GM20000 (cell line): ENCODE measurements around the gene CACNA1B.

ENCODE experiments used
- DNase-seq: peaks from one replicate; pipeline ENCODE4 v3.0.0; 2012; ENCODE audit warnings: low spot score
- TF ChIP-seq, protein P1 (sequence below): IDR thresholded peaks from 2 replicates; pipeline ENCODE4 v1.5.1; 2012; ENCODE audit warnings: mild to moderate bottlenecking, control low read depth; ENCODE audit errors: extremely low read depth, missing control alignments

Gene CACNA1B

DNA sequence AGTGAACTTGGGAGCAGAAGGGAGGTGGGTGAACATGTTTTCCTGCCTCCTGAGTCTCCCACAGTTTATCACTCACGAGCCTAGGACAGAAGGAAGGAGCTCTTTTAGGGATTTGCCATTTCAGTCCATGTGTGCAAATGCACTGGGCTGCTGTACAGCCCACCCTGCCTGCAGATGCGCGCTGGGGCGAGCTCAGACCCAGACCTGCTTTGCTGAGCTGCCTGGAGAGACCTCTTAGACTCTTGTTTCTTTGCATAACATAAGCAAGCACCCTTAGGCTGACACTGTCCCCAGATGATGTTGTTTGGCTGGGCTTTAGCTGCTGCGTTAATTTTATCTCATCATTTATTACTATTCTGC lies 199.0 kb downstream of the CACNA1B start:
- TF ChIP-seq, protein P1, sequence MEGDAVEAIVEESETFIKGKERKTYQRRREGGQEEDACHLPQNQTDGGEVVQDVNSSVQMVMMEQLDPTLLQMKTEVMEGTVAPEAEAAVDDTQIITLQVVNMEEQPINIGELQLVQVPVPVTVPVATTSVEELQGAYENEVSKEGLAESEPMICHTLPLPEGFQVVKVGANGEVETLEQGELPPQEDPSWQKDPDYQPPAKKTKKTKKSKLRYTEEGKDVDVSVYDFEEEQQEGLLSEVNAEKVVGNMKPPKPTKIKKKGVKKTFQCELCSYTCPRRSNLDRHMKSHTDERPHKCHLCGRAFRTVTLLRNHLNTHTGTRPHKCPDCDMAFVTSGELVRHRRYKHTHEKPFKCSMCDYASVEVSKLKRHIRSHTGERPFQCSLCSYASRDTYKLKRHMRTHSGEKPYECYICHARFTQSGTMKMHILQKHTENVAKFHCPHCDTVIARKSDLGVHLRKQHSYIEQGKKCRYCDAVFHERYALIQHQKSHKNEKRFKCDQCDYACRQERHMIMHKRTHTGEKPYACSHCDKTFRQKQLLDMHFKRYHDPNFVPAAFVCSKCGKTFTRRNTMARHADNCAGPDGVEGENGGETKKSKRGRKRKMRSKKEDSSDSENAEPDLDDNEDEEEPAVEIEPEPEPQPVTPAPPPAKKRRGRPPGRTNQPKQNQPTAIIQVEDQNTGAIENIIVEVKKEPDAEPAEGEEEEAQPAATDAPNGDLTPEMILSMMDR, result no peak
- no peak for DNase-seq

DNA sequence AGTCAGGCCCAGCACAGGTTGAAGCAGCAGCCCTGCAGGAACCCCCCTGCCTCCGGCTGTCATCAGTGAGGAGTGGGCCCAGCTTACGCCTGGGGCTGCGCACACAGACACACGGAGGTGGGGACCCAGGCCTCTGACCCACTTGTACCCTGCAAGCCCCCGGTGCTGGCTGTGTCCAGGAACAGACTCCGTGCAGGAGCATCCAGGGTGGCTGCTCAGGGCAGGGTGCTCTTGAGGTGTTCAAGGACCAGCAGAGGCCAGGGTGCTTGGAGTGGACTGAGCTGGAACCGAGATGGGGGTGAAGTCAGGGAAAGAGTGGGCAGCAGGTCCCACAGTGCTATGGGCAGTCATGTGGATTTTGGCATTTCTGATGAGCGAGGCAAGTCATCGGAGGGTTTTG lies 199.5 kb downstream of the CACNA1B start:
- TF ChIP-seq, protein P1, result no peak

DNA sequence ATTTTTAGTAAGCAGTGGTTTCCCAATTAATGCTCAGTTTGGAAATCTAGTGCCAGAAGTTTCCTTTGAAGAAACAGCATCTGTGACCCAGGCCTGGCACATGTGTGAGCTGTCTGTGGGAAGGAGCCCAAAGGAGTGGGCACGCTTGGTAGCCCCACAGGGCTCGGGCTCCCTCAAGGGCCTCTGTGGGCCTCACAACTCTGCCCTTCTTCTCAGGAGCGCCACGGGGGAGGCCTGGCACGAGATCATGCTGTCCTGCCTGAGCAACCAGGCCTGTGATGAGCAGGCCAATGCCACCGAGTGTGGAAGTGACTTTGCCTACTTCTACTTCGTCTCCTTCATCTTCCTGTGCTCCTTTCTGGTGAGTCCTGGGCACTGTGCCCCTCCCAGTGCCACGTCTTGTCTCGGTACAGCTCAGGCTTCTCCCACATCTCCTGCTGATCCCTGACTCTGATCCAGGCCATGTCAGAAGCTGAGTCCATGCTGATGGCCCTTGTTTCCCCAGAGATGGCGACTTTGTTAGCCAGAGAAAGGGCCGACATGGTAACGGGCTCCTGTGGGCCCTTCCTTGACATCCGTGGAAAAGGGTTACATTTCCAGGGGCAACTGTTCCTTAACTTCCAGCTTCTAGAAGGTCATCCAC lies 200.4 kb downstream of the CACNA1B start:
- DNase-seq, result no peak
- TF ChIP-seq, protein P1, result no peak

More for the DNA sequence above, 199.5 kb downstream of the CACNA1B start:
- no peak for DNase-seq

DNA sequence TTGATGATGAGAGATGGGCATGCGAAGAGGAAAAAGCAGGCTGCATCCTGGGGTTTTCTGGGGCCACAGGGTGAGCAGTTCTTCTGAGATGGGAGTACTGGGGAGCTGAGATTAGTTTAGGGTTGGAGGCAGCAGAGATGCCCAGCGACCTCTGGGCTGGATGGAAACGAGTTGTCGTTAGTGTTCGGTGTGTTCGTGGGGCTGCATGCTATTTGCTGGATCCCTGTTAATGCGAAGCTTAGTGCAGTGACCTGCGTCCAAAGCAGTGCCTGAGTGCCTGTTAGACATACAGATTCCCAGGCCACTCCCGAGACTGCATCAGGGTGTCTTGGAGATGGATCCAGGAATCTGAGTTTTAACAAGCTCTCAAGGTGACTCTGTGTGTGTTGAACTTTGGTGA lies 201.3 kb downstream of the CACNA1B start:
- TF ChIP-seq, protein P1, result no peak

DNA sequence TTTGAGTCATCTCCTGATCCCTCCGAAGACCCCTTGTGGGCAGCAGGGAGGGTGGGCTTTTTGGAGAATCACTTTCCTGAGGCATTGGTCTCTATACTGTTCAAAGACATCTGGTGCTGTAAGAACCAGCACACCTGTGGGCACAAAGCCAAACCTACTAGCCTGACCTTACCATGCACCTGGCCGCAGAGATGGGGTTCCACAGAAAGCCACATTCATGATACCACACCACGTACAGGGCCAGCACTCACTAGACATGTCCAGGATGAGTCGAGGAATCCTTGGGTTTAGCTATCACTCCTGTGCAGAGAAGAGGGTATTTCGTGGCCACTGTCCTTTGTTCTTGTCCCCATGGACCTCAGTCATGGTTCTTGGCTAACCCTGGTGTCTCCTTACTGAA lies 203.4 kb downstream of the CACNA1B start:
- TF ChIP-seq, protein P1, result no peak
- no peak for DNase-seq

More for the DNA sequence above, 201.3 kb downstream of the CACNA1B start:
- DNase-seq, result no peak

DNA sequence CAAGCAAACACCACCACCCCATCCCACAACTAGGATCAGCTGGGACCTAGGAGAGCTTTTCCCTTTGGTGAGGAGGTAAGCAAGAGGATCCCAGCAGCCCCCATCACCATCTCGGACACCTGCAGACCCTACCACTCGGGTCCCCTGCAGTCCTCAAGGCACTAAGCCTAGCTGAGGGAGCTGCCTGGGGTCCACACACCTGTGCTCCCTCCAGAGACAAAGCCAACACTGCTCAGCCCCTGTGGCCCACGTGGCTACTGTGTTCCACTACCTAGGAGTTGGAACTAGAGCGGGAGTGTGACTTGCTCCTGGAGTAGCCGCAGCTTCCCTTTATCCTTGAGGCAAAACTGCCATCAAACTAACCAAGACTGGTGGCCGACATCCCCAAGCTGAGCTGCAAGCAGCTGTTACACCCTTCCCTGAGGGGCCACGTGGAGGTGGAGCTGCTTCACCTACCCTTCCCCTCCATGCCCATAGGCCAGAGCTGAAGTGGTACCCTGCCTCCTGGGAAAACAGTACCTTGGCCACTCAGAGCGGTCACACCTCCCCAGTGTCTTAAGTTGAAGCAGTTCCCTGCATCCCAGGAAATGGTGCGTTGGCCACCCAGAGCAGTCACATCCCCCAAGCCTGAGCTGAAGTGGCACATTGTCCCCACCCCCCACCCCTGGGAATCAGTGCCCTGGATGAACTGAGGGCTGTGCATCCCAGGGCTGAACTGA lies 205.5 kb downstream of the CACNA1B start:
- TF ChIP-seq, protein P1, result no peak
- DNase-seq, result no peak

DNA sequence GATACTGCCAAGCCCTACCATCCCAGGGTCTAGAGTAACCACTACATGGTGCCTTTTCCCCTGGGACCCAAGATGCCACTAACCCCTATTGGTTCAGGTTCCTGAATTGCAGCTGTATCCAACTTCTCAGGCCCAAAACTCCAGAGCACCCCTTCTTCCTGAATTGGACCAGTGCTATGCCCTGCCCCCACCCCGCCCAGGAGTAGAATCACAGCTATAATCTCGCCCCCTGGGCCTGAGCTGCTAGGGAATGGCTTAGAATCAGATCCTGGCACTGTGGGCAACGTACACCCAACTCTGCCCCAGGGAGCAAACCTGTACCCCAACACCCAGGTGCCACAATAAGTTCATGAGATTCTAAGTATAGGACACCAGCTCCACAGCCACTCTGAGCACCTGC lies 206.3 kb downstream of the CACNA1B start:
- DNase-seq, result no peak

More for the DNA sequence above, 206.3 kb downstream of the CACNA1B start:
- TF ChIP-seq, protein P1, result no peak
